Lower leg skin (tissue), 3 donors: ENCODE data around the gene SBNO2.

Experiments
- POLR2A ChIP-seq, 2 donors: fragments of 450-650 bp; IDR thresholded peaks; one replicate each; pipeline ENCODE4 v1.6.1; 2016 to 2017; ENCODE audit warnings: antibody characterized with exemption in 2 of 2, mild to moderate bottlenecking in 1 of 2, moderate library complexity in 1 of 2
- TF ChIP-seq, protein P1 (sequence below), 3 donors: fragments of 450-650 bp; IDR thresholded peaks; one replicate each; pipeline ENCODE4 v1.5.1; 2016; ENCODE audit warnings: antibody characterized with exemption in 3 of 3, mild to moderate bottlenecking in 3 of 3, moderate library complexity in 2 of 3

DNA sequence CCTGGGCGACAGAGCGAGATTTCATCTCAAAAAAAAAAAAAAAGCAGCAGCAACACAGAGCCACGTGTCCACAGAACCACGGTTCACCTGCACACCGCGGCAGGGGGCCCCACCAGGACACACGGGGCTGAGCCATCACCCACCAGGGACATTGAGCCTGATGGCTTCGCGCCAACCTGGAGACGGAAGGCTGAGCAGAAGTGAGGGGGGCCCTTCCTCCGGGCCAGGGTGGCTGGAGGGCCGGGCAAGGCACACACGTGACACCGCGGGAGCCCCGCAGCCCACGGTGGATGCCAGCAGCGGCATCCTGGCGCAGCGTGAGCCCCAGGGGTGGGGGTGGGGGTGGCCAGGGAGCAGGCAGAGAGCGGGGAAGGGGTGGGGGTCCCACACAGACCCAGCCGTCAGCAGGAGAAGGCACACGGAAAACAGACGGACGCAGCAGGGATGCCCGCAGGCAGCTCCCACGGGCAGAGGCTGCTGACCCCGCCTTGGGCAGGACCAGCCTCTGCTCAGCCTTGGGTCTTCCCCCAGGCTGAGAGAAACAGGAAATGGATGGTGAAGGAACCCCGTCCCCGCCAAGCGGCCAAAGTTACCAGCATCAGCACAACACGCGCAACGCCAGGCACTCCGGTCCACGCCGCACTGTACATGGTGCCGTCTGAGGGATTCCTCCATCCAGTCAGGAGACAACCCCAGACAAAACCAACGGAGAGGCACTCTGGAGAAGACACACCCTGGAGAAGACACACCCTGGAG is 33.6 kb downstream of the SBNO2 start:
- TF ChIP-seq, protein P1, sequence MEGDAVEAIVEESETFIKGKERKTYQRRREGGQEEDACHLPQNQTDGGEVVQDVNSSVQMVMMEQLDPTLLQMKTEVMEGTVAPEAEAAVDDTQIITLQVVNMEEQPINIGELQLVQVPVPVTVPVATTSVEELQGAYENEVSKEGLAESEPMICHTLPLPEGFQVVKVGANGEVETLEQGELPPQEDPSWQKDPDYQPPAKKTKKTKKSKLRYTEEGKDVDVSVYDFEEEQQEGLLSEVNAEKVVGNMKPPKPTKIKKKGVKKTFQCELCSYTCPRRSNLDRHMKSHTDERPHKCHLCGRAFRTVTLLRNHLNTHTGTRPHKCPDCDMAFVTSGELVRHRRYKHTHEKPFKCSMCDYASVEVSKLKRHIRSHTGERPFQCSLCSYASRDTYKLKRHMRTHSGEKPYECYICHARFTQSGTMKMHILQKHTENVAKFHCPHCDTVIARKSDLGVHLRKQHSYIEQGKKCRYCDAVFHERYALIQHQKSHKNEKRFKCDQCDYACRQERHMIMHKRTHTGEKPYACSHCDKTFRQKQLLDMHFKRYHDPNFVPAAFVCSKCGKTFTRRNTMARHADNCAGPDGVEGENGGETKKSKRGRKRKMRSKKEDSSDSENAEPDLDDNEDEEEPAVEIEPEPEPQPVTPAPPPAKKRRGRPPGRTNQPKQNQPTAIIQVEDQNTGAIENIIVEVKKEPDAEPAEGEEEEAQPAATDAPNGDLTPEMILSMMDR (IDR thresholded peaks at IDR 0.05) = no peak
- TF ChIP-seq POLR2A (IDR thresholded peaks at IDR 0.05) = no peak
